Measurements from ENCODE around the gene STARD9.

The STARD9 gene

GRCh38 chr15:42694398-42694797 is 119.0 kb downstream of the STARD9 start:
- no peak for DNase-seq (ENCODE audit: low spot score)

GRCh38 chr15:42695527-42696071 is 120.2 kb downstream of the STARD9 start:
- DNase-seq (ENCODE audit: low spot score): no peak

GRCh38 chr15:42696626-42697025 is 121.2 kb downstream of the STARD9 start:
- DNase-seq (ENCODE audit: low spot score): no peak

- peak; percentile 66 for DNase-seq (ENCODE audit: low spot score)
Measured at GRCh38 chr15:42704492-42704926, 129.1 kb downstream of the STARD9 start.

GRCh38 chr15:42705336-42705735 is 129.9 kb downstream of the STARD9 start:
- DNase-seq (ENCODE audit: low spot score): no peak

- DNase-seq (ENCODE audit: low spot score): no peak
Measured at GRCh38 chr15:42707068-42707467, 131.7 kb downstream of the STARD9 start.

GRCh38 chr15:42707873-42708544 is 132.6 kb downstream of the STARD9 start:
- no peak for DNase-seq (ENCODE audit: low spot score)

- DNase-seq (ENCODE audit: low spot score): no peak
Measured at GRCh38 chr15:42710662-42711061, 135.3 kb downstream of the STARD9 start.

- no peak for DNase-seq (ENCODE audit: low spot score)
Measured at GRCh38 chr15:42711746-42712145, 136.3 kb downstream of the STARD9 start.

GRCh38 chr15:42712584-42712983 is 137.2 kb downstream of the STARD9 start:
- DNase-seq (ENCODE audit: low spot score): no peak

- DNase-seq (ENCODE audit: low spot score): no peak
Measured at GRCh38 chr15:42716125-42716524, 140.7 kb downstream of the STARD9 start.

- no peak for DNase-seq (ENCODE audit: low spot score)
Measured at GRCh38 chr15:42716626-42717025, 141.2 kb downstream of the STARD9 start.

GRCh38 chr15:42719043-42719442 is 143.6 kb downstream of the STARD9 start:
- no peak for DNase-seq (ENCODE audit: low spot score)

GRCh38 chr15:42720071-42720470 is 144.7 kb downstream of the STARD9 start:
- DNase-seq (ENCODE audit: low spot score): no peak

- DNase-seq (ENCODE audit: low spot score): no peak
Measured at GRCh38 chr15:42721016-42721415, 145.6 kb downstream of the STARD9 start.

- DNase-seq (ENCODE audit: low spot score): no peak
Measured at GRCh38 chr15:42721916-42722315, 146.5 kb downstream of the STARD9 start.

- DNase-seq (ENCODE audit: low spot score): no peak
Measured at GRCh38 chr15:42723068-42723467, 147.7 kb downstream of the STARD9 start.

GRCh38 chr15:42724276-42724675 is 148.9 kb downstream of the STARD9 start:
- DNase-seq (ENCODE audit: low spot score): no peak

- DNase-seq (ENCODE audit: low spot score): no peak
Measured at GRCh38 chr15:42725331-42725903, 150.0 kb downstream of the STARD9 start.

- DNase-seq (ENCODE audit: low spot score): no peak
Measured at GRCh38 chr15:42726114-42726513, 150.7 kb downstream of the STARD9 start.

GRCh38 chr15:42727750-42728381 is 152.5 kb downstream of the STARD9 start:
- no peak for DNase-seq (ENCODE audit: low spot score)

- DNase-seq (ENCODE audit: low spot score): no peak
Measured at GRCh38 chr15:42728560-42728959, 153.2 kb downstream of the STARD9 start.

- DNase-seq (ENCODE audit: low spot score): no peak
Measured at GRCh38 chr15:42728972-42729371, 153.6 kb downstream of the STARD9 start.

Measured in CD4-positive, alpha-beta T cell treated with Interleukin-15 for 4 hours (primary cell).